HepG2 (cell line): ENCODE results near the gene WBP1. TPM values are rescaled to one million over a fixed set of nuclear protein-coding genes. Genes with fewer than 3 reads are reported as not detected.

Experiments used
- HNF4A ChIP-seq: sonication (generic); formaldehyde crosslinking; IDR thresholded peaks from 2 replicates; pipeline ENCODE4 v1.4.0; 2020; ENCODE audit warnings: missing genetic modification reagents
- PLSCR1 ChIP-seq: sonication (generic); formaldehyde crosslinking; IDR thresholded peaks from 2 replicates; pipeline ENCODE4 v1.5.0; 2020; ENCODE audit warnings: missing genetic modification reagents, mild to moderate bottlenecking, borderline replicate concordance
- PRPF4 ChIP-seq: fragments of 200-400 bp; formaldehyde crosslinking; IDR thresholded peaks from 2 replicates; pipeline ENCODE4 v1.6.1; 2016; ENCODE audit warnings: low read length, low read depth; ENCODE audit not compliant: poor library complexity, severe bottlenecking
- RAD21 ChIP-seq: fragments of 450-650 bp; formaldehyde crosslinking; IDR thresholded peaks from 2 replicates; pipeline ENCODE4 v1.5.0; 2020; ENCODE audit warnings: mild to moderate bottlenecking
- SAFB2 ChIP-seq: sonication (generic); formaldehyde crosslinking; IDR thresholded peaks from 2 replicates; pipeline ENCODE4 v1.5.1; 2020; ENCODE audit warnings: missing genetic modification reagents, low read depth, mild to moderate bottlenecking, borderline replicate concordance
- SOX5 ChIP-seq: IDR thresholded peaks from 2 replicates; pipeline ENCODE4 v1.6.1; 2016; ENCODE audit warnings: borderline replicate concordance
- SP5 ChIP-seq: IDR thresholded peaks from 2 replicates; pipeline ENCODE4 v1.6.1; 2016; ENCODE audit warnings: low read depth, borderline replicate concordance
- ZGPAT ChIP-seq: IDR thresholded peaks from 2 replicates; pipeline ENCODE4 v1.6.1; 2016; ENCODE audit warnings: mild to moderate bottlenecking
- ZIK1 ChIP-seq: sonication (generic); formaldehyde crosslinking; IDR thresholded peaks from 2 replicates; pipeline ENCODE4 v1.5.0; 2020; ENCODE audit warnings: mild to moderate bottlenecking, low read depth, missing genetic modification reagents, borderline replicate concordance
- ZNF430 ChIP-seq: sonication (generic); formaldehyde crosslinking; IDR thresholded peaks from 2 replicates; pipeline ENCODE4 v1.9.0; 2021; ENCODE audit warnings: mild to moderate bottlenecking, missing genetic modification reagents
- ZNF589 ChIP-seq: sonication (generic); formaldehyde crosslinking; conservative IDR thresholded peaks from 2 replicates; pipeline ENCODE4 v1.8.0; 2022; ENCODE audit warnings: mild to moderate bottlenecking, moderate library complexity, missing genetic modification reagents
- ZNF646 ChIP-seq: sonication (generic); formaldehyde crosslinking; IDR thresholded peaks from 2 replicates; pipeline ENCODE4 v1.9.0; 2021; ENCODE audit warnings: mild to moderate bottlenecking, missing genetic modification reagents
- ZNF772 ChIP-seq: sonication (generic); formaldehyde crosslinking; IDR thresholded peaks from 2 replicates; pipeline ENCODE4 v1.5.0; 2020; ENCODE audit warnings: mild to moderate bottlenecking, missing genetic modification reagents
- ZNF839 ChIP-seq: sonication (generic); formaldehyde crosslinking; IDR thresholded peaks from 2 replicates; pipeline ENCODE4 v1.4.0; 2020; ENCODE audit warnings: missing genetic modification reagents, mild to moderate bottlenecking, borderline replicate concordance
- ZZZ3 ChIP-seq: sonication (generic); formaldehyde crosslinking; IDR thresholded peaks from 2 replicates; pipeline ENCODE4 v1.4.0; 2020; ENCODE audit warnings: missing genetic modification reagents, mild to moderate bottlenecking, borderline replicate concordance
- polyA plus RNA-seq, 8 experiments: library from polyadenylated mRNA; depleted of rRNA in 3 of 8; stranded (reverse) in 7 of 8; unstranded in 1 of 8; fragments of >200 nt; fragmentation: Illumina TruSeq in 4 of 8; extraction: Trizol in 4 of 8; gene quantifications; 2 replicates each; pipeline versions ENCODE4 v1.2.1 to v1.2.3, GENCODE V29; 2011 to 2016; ENCODE audit warnings: low read depth in 4 of 8, missing spikeins in 1 of 8, mixed read lengths in 1 of 8; ENCODE audit not compliant: insufficient read depth in 1 of 8
- total RNA-seq, 5 experiments: library from RNA; depleted of rRNA; stranded (reverse); fragments of >200 nt; fragmentation: Illumina TruSeq; extraction: Trizol; gene quantifications; 2 replicates each; pipeline ENCODE4 v1.2.3, GENCODE V29; 2016; ENCODE audit warnings: low read depth in 1 of 5
- TF ChIP-seq, protein P1 (sequence below): sonication (generic); formaldehyde crosslinking; IDR thresholded peaks from 2 replicates; pipeline ENCODE4 v1.5.0; 2020; ENCODE audit warnings: missing genetic modification reagents
- TF ChIP-seq, protein P2 (sequence below): sonication (generic); formaldehyde crosslinking; IDR thresholded peaks from 2 replicates; pipeline ENCODE4 v1.4.0; 2020; ENCODE audit warnings: missing genetic modification reagents

The WBP1 gene
- total and polyA plus RNA-seq, 2 of the 13 experiments (the other 11 are each of a cell fraction or from before 2014, with no cell fraction given): 38.8 to 85.7 TPM

DNA sequence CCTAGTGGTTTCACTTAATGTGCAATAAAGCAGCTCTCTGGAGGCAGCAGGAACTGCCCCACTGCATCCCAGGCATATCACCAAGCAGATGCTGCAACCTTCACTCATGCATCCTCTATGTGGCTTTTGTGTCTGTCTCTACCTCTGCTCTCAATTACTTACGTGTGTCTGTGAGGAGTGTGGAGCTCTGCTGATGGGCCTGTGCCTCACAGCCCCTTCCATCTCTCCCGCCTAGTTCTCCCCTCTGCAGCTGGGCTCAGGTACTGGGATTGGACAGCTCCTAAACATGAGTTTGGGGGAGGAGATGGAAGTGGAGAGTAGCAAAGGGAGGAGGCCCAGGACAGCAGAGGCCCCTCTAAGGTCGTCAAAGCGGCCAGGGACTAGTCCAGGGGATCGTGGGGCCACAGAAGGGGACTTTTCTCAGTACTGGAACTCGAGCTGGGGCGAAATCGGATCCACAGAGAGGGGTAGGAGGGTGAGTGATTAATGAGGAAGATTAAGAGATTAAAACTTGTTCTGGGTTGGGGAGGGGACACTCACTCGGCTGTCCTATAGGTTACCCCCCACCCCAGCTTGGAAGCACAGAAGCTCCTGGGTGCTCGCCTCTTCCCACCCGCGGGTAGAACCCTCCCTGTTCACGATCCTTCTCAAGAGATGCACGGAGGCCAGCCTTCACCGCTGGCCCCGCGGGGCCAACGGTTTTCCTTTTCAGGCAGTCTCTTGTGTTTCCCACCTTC lies 43.3 kb downstream of the WBP1 start (continued):
- TF ChIP-seq ZNF646 (CRISPR knock-in tag): no peak
- TF ChIP-seq HNF4A: peak; percentile 24; the same call in 1 of the 2 replicates
- no peak for TF ChIP-seq PLSCR1 (CRISPR knock-in tag)
- TF ChIP-seq SAFB2 (CRISPR knock-in tag): 0 out of 2 replicates have a peak, but pooled peaks have one; percentile 7
- no peak for TF ChIP-seq SP5 (CRISPR knock-in tag)
- TF ChIP-seq ZNF839 (CRISPR knock-in tag): no peak
- no peak for TF ChIP-seq RAD21 (CRISPR knock-in tag)
- no peak for TF ChIP-seq PRPF4
- TF ChIP-seq, protein P1, sequence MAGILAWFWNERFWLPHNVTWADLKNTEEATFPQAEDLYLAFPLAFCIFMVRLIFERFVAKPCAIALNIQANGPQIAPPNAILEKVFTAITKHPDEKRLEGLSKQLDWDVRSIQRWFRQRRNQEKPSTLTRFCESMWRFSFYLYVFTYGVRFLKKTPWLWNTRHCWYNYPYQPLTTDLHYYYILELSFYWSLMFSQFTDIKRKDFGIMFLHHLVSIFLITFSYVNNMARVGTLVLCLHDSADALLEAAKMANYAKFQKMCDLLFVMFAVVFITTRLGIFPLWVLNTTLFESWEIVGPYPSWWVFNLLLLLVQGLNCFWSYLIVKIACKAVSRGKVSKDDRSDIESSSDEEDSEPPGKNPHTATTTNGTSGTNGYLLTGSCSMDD: no peak
- no peak for TF ChIP-seq ZNF772 (CRISPR knock-in tag)
- no peak for TF ChIP-seq SOX5
- no peak for TF ChIP-seq ZGPAT (CRISPR knock-in tag)
- TF ChIP-seq ZIK1 (CRISPR knock-in tag): no peak
- TF ChIP-seq ZZZ3 (CRISPR knock-in tag): no peak
- no peak for TF ChIP-seq ZNF589 (CRISPR knock-in tag)
- no peak for TF ChIP-seq ZNF430 (CRISPR knock-in tag)
- TF ChIP-seq, protein P2, sequence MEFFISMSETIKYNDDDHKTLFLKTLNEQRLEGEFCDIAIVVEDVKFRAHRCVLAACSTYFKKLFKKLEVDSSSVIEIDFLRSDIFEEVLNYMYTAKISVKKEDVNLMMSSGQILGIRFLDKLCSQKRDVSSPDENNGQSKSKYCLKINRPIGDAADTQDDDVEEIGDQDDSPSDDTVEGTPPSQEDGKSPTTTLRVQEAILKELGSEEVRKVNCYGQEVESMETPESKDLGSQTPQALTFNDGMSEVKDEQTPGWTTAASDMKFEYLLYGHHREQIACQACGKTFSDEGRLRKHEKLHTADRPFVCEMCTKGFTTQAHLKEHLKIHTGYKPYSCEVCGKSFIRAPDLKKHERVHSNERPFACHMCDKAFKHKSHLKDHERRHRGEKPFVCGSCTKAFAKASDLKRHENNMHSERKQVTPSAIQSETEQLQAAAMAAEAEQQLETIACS: no peak
